Myocyte (in vitro differentiated cells): ENCODE results near the gene CHN2. TPM values are rescaled to one million over a fixed set of nuclear protein-coding genes. Genes with fewer than 3 reads are reported as not detected.

Source experiments
- DNase-seq: peaks from one replicate; pipeline ENCODE4 v3.0.0-alpha.2; 2012; ENCODE audit warnings: low read depth
- polyA plus RNA-seq: library from polyadenylated mRNA; unstranded; fragments of >200 nt; gene quantifications from one replicate; pipeline ENCODE4 v1.2.1, GENCODE V29; 2012; ENCODE audit warnings: missing spikeins
- total RNA-seq: library from RNA; depleted of rRNA; stranded (reverse); fragments of >200 nt; gene quantifications from 2 replicates; pipeline ENCODE4 v1.2.3, GENCODE V29; 2014

Gene CHN2
- 2.8 and 3.2 TPM in 2 replicates for total RNA-seq
- polyA plus RNA-seq = 0.61 TPM

- DNase-seq = peak; percentile 30
Observed at GRCh38 chr7:29194594-29195427, at the start of gene CHN2. CHN2 (plus strand) TSS chr7:29194775.

GRCh38 chr7:29145553-29146056 is 49.0 kb upstream of the CHN2 start:
- no peak for DNase-seq

GRCh38 chr7:29146057-29146706 is 48.4 kb upstream of the CHN2 start, which contains the start of gene CPVL:
CPVL (minus strand) TSS chr7:29146537; CDS start chr7:29121061, 25,476 bp downstream.
- DNase-seq = no peak

DNA sequence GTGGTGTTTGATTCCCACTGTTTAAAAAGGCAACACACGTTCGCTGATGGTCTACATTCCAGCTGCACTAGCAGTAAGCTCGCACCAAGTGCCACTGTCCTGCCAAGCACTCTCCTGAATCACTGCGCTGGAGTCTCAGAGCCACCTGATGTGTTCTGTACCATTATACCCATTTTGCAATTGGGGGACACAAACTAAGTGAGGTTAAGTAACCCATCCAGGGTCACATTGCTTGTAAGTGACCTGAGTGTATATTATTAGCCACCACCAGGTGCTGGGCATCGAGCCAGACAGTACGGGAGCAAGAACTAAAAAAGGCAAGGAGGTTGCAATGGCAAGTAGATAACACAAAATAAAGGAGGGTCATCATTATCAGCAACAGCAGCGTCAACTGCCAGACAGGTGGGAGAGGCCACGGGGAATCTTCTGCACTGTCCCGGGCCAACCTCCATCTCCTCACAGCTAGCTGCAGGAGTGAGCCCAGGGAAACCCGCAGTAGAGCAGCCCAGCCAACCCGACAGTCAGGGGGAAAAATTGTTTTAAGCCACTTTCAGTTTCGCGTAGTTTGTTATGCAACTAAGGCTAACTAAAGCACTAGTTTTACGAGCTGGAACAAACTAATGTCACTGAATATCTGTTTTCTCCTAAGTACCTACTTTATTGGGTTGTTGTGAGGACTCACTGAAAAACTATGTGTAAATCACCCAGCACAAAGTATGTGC is 47.5 kb upstream of the CHN2 start:
- peak; percentile 44 for DNase-seq

- DNase-seq = peak; percentile 39
Observed at GRCh38 chr7:29147821-29148220, 46.8 kb upstream of the CHN2 start.

- no peak for DNase-seq
Observed at GRCh38 chr7:29149036-29149435, 45.5 kb upstream of the CHN2 start.

DNA sequence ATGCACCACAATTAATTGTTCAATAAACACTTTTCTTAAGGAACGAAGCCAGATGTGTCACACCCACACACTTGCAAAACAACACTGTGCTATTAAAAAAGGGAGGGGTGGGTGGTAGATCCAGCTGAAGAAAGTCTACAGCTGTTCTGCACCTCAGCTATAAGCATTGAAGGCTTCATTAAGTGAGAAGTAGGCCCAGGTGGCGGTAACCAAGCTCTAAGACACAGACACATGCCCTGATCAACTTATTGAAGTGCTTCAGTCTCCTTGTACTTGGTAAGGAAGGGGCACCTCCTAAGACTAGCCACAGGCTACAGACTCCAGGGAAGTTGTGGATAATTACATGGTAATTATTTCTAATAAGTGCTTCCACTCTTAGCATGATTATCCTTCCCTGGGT is 43.7 kb upstream of the CHN2 start:
- no peak for DNase-seq

GRCh38 chr7:29154076-29154475 is 40.5 kb upstream of the CHN2 start:
- no peak for DNase-seq

GRCh38 chr7:29156907-29157452 is 37.6 kb upstream of the CHN2 start:
- no peak for DNase-seq

GRCh38 chr7:29158795-29159423 is 35.7 kb upstream of the CHN2 start:
- DNase-seq = no peak

DNA sequence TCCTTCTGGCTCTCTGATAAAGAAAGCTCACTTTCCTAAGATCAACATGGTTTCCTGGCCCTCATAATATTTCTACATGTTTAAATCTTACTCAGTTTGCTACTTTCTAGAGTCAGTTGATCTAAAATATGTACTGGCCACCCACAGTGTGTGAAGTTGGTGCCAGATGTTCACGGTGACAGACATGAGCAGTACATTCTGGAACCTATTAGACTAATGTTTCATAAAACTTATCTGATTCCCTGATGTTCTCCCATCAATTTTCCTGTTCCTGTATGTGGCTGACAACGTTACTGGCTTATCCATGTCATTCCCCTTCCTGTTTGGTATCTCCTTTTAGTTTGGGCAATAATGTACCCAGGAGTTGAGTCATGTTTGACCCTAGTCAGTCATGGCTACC is 34.5 kb upstream of the CHN2 start:
- DNase-seq = no peak

DNA sequence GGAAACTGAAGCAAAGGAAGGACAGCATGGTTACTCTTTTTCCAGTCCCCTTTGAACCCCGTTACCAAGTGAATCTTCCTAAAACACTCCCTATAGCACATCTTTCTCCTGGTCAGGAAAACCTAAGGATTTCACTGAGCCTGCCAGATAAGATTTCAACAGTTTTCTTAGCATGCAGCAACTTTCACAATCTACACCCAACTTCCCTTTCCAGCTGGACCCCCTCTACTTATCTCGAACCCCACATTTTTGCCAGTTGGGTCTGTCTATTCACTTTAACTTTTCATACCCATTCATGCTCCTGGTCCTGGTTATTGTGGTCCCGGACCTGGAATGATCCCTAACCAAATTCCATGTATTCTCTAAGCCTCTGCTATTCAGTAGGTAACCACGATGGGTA is 33.3 kb upstream of the CHN2 start:
- no peak for DNase-seq

DNA sequence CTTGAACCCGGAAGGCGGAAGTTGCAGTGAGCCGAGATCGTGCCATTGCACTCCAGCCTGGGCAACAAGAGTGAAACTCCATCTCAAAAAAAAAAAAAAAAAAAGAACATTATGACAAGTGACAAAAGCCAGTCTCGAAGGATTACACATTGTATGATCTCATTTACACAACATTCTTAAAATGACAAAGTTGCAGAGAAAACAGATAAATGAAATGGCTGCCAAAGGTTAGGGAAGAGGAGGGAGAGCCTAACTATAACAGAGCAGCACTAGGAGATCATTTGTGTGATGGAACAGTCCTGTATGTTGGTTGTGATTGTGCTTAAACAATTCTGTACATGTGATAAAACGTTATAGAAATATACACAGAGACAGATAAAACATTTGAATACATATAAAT is 32.0 kb upstream of the CHN2 start:
- DNase-seq = no peak

- no peak for DNase-seq
Observed at GRCh38 chr7:29163854-29164253, 30.7 kb upstream of the CHN2 start.

- DNase-seq = no peak
Observed at GRCh38 chr7:29167721-29168120, 26.9 kb upstream of the CHN2 start.

DNA sequence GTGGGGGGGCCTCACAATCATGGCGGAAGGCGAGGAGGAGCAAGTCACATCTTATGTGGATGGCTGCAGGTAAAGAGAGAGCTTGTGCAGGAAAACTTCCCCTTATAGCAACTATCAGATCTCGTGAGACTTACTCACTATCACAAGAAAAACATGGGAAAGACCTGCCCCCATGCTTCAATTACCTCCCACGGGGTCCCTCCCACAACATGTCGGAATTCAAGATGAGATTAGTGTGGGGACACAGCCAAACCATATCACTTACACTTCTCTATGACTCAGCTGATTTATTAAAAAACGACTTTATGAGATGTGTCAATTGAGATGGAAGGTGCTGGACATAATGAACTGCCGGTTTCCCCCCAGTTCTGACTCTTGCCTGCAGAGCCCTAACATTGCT is 23.8 kb upstream of the CHN2 start:
- DNase-seq = peak; percentile 6

DNA sequence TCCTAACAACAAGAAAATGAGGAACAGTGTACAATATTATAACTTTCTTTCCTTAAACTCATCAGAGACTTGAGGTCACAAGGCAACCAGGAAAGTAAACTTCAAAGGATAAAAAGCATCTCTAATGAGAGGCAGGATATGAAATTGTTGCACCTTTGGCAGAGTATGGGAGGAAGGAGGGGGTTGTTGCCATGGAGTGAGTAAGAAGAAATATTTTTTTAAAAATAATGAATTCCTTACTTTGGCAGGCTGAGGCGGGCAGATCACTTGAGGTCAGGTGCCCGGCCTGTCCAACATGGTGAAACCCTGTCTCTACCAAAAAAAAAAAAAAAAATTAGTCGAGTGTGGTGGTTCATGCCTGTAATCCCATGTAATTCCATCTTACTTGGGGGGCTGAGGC is 21.1 kb upstream of the CHN2 start:
- DNase-seq = no peak

DNA sequence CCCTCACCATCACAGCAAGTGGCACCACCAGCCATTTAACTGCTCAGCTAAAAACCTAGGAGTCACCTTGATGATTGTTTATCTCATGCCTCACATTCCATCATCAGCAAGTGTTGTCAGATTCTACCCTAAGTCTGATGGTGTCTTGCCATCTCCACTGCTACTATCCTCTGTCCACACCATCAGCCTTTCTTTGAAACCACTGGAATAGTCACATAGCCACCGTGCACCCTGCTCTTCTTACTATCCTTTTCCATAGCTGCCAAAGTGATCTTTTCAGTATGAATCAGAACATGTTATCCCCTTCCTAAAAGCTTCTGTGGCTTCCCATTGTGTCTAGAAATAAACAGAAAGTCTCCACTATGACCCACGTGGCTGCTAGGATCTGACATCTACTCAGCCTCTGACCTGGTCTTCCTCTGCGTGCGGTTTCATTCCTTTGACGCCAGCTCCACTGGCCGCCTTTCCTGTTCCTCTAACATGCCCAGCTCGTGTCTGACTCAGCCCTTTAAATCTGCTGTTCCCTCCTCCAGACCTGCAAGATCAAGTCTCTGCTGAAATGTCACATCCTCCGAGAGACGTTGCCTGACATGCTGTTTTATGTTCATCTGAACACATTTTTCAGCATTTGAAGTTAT is 16.5 kb upstream of the CHN2 start:
- DNase-seq = no peak

GRCh38 chr7:29179115-29179514 is 15.5 kb upstream of the CHN2 start:
- no peak for DNase-seq

- no peak for DNase-seq
Observed at GRCh38 chr7:29184599-29184998, 10.0 kb upstream of the CHN2 start.

- DNase-seq = no peak
Observed at GRCh38 chr7:29185613-29186012, 9.0 kb upstream of the CHN2 start.
